ENCODE results near the gene AK5.

AK5 gene

DNA sequence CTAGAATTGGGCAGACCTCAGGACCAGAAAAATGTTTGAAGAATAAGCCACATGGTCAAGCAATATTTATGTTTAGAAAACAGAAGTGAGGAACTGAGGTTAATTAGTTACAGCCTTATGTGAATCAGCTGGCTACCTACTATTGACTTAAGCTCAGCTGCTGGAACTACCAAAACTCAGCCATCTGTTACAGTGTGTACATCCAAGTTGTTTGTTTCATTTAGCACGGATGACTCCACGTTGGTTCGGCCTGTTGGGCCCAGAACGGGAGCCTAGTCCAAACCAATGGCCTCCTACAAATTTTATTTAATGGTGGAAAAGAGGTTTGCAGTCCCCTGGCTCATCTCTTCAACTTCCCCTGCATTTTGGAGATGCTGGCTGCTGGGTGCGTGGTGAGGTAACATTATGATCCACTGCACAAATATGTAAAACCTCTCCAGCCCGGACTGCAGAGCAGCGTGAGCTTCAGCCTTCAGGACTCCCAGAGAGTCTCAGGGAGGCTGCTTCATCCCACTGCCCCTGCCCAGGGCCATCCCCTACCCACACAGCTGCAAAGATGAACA lies 257.2 kb downstream of the AK5 start:
- no peak overlapping the region for H3K4me3 ChIP-seq (ENCODE audit: low read depth, low read length)

DNA sequence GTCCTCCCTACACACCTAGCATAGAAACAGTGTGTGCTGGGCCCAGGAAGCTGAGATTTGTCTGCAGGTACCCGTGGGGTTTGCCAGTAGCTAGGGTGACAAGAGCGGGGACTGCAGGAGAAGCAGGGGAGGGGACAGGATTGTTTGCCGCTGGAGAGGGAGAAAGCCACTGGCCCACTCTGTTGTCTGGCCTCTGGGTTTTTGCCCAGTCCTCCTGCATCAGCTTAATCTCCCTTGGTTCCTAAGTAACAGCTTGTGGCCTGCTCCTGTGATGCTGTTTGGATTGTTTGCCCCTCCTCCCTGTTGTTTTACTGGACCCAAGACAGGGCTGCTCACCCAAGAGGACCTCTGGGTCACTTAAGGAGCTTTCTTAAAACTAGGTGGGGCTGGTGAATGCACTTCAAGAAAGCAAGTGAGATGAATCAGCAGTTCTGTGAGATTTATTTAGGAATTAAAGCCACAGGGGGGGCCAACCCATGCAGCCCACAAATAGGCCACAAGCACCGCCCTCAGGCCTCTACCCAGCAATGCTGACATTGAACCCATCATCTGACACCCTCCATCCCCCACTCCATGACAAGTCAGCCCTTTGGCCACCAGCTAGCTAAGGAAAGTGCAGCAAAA lies 257.8 kb downstream of the AK5 start:
- H3K4me3 ChIP-seq (ENCODE audit: low read depth, low read length) = no peak overlapping the region

DNA sequence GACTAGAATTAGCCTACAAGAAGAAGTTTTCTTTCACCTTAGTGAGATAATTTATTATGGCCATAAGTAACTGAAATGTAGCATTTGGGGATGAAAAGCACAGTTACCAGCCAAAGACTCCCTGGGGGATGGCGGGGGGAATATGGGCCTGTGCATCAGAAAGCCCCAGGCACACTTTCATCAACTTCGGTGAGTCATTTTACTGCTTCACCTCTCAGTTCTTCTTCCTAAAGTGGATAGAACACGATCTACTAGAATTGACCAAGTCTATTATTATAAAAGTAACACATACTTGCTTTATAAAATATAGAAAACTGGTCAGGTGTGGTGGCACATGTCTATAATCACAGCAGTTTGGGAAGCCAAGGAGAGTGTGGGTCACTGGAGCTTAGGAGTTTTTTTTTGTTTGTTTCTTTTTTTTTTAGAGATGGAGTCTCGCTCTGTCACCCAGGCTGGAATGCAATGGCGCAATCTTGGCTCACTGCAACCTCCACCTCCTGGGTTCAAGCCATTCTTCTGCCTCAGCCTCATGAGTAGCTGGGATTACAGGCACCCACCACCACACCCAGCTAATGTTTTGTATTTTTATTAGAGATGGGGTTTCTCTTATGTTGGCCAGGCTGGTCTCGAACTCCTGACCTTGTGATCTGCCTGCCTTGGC lies 258.8 kb downstream of the AK5 start:
- H3K4me3 ChIP-seq (ENCODE audit: low read depth, low read length) = no peak overlapping the region

DNA sequence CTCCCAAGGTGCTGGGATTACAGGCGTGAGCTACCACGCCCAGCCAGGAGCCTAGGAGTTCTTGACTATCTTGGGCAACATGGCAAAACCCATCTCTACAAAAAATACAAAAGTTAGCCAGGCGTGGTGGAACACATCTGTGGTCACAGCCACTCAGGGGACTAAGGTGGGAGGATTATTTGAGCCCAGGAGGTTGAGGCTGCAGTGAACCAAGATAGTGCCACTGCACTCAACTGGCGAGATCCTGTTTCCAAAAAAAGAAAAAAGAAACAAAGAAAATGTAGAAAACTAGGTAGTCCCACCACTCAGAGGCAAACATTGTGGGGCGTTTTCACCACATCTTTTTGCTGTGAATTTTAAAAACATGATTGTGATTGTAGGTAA lies 259.3 kb downstream of the AK5 start:
- no peak overlapping the region for H3K4me3 ChIP-seq (ENCODE audit: low read depth, low read length)

DNA sequence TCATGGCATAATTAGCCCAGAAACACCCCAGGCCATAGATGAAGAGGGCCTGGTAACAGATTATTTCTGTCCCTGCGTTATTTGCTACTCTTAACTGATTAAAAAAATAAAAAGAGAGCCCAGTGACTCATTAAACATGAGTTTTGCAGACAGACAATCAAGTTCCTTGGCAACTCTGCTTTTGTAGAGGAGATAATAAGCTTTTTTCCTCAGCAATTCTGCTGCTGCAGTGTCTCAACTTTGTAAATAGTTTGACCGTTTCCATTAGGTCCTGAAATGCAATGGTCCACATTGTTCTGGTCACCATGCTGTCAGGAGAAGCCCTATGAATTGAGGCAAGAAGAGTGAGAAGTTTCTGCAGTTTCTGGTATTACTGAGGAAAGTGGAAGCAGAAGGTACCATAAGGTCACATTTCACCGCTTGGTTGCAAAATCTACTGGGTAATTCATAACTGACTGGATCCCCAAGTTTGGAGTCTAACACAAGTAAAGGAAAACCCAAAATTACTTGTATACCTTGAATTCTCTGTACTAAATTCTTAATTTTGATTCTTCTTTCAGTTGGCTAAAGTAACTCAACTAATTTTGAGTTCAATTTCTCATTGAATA lies 261.1 kb downstream of the AK5 start:
- no peak overlapping the region for H3K4me3 ChIP-seq (ENCODE audit: low read depth, low read length)

DNA sequence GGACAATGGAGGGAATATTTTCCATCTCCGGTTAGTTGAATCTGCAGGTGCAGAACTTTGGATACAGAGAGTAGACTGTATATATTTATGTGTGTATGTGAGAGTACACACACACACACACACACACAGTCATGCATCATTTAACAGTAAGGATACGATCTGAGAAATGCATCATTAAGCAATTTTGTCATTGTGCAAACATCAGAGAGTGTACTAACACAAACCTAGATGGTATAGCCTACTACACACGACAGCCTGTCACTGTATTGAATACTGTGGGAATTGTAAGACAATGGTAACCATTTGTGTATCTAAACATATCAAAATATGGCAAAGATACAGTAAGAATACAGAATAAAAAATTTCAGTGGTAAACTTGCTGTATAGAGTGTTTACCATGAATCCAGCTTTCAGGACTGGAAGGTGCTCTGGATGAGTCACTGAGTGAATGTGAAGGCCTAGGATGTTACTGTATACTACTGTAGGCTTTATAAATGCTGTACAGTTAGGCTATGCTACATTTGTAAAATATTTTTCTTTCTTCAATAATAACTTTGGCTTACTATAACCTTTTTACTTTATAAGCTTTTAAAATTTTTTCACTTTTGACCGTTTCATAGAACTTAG lies 262.1 kb downstream of the AK5 start:
- no peak overlapping the region for H3K4me3 ChIP-seq (ENCODE audit: low read depth, low read length)

DNA sequence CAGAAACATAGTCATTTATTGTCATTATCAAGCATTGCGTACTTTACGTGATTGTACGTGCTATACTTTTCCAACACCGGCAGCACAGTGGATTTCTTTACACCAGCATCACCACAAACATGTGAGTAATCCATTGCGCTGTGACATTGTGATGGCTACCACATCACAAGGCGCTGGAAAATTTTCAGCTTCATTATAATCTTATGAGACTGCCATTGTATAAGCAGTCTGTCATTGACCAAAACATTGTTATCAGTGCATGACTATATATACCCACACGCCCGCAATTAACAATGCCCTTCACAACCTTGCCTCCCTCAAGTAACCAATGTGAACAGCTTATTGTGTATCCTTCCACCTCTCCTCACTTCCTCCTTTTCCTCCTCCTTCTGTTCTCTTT lies 263.0 kb downstream of the AK5 start:
- H3K4me3 ChIP-seq (ENCODE audit: low read depth, low read length) = no peak overlapping the region

DNA sequence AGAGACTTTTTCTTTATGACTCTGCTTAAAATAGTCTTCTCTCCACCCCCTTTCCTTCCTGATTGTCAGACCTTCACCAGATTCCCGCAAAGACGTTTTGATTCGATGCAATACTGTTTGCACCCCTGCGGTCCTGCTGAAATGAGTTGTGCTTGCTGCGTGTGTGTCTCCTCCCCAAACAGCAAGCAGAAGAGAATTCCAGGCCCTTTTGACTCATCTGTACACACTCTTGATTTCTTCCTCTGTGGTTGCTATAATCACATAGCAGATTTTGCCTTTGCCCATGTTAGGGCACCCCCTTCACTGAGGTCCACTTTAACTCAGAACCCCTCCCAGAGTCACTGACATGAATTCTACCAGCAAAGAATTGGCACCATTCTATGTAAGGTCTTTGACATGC lies 264.2 kb downstream of the AK5 start:
- H3K4me3 ChIP-seq (ENCODE audit: low read depth, low read length) = no peak overlapping the region

DNA sequence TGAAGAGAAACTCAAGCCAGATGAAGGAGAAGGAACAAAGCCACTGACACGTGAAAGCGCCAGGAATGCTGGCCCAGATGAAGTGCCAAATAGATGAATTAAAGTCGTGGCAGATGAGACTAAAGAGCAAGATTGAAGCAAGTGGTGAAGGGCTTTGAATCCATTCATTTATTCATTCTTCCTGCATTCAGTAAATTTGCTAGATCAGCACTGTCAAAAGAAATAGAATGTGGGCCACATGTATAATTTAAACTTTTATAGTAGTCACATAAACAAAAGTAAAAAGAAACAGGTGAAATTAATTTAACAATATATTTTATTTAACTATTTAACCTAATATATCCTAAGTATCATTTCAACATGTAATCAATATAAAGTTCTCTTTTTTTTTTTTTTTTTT lies 265.1 kb downstream of the AK5 start:
- no peak overlapping the region for H3K4me3 ChIP-seq (ENCODE audit: low read depth, low read length)

DNA sequence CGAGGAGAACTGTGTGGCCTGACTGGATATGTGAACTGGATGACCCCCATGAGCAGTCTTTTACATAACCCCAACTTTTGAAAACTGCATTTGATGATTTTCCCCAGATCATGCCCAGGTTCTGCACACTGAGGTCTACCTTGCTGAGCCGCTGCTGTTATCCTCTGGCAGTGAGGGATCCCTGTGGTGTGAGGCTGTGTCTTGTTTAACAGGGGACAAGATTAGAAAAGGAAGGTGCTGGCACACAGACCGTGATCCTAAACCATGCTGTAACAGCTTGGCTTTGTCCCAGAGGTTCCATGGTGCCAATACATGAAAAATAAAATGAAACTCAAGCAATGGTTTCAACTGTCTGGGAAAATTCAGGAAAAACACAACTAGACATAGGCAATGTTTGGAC lies 266.5 kb downstream of the AK5 start:
- no peak overlapping the region for H3K4me3 ChIP-seq (ENCODE audit: low read depth, low read length)

DNA sequence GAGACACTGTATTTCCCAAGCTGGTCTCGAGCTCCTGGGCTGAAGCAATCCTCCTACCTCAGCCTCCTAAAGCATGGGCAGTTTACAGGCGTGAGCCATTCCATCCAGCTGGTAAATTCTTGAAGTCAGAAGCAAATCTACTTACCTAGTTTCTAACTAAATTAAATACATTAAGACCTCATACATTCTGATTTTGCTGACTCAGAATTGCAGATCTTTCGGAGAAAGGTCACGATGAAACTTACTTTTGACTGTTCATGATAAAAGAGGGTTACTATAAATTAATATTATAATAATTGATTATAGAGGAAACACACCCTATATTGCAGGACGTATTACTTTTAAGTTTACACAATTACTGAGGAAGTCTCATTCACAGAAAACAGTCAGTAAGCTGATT lies 268.3 kb downstream of the AK5 start:
- H3K4me3 ChIP-seq (ENCODE audit: low read depth, low read length) = no peak overlapping the region

DNA sequence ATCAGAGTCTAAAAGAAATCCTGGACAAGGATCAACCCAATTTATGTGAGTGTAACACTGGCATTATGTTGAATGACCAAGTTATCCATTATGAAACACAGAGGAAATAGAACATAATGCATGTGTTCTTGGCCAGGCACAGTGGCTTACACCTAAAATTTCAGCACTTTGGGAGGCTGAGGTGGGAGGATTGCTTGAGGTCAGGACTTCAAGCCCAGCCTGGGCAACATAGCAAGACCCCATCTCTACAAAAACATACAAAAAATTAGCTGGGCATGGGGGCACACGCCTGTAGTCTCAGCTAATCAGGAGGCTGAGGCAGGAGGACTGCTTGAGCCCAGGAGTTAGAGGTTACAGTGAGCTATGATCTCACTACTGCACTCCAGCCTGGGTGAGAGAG lies 270.8 kb downstream of the AK5 start:
- no peak overlapping the region for H3K4me3 ChIP-seq (ENCODE audit: low read depth, low read length)

DNA sequence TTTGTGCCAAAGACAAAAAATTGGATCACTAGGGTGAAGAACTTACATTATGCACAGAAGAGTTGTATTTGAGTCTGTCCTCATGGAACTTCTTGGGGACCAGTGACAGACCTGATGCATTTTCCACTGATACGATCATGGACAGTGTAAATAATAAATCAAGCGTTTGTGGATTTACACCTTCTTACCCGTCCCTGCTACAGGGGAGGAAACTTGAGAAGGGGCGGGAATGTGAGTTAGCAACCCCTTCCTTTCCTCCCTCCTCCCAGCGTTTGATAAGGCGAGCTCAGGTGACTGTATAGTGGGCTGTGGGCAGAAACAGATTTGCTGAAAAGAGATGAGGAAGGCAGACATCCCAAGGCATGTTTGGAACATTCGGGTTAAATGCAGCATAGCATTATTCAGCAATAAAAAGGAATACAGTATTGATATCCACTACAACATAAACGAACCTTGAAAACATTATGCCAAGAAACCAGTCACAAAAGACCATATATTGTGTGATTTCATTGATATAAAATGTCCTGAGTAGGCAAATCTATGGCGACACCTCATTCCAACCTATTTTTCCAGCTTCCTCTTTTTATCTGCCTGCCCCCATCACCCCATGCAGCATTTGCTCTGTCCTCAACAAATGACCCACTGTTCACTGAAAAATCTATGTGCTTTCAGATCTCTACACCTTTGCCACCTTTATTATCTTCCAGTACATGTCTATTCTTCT lies 271.9 kb downstream of the AK5 start:
- no peak overlapping the region for H3K4me3 ChIP-seq (ENCODE audit: low read depth, low read length)

DNA sequence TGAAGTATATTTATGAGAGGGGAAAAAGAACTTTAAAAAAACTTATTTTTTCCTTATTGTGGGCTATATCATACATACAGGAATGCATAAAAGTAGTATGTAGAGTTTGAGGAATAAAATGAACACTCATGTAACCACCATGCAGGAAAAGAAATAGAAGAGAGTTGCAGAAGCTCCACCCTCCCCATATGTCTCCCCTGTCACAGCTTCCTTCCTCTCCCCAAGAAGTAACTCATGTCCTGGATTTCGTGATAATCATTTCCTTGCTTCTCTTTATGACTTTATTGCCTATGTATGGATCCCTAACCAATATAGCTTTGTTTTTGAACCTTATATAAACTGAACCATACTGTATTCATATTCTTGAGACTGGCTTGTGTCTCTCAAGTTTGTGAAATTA lies 274.2 kb downstream of the AK5 start:
- no peak overlapping the region for H3K4me3 ChIP-seq (ENCODE audit: low read depth, low read length)

DNA sequence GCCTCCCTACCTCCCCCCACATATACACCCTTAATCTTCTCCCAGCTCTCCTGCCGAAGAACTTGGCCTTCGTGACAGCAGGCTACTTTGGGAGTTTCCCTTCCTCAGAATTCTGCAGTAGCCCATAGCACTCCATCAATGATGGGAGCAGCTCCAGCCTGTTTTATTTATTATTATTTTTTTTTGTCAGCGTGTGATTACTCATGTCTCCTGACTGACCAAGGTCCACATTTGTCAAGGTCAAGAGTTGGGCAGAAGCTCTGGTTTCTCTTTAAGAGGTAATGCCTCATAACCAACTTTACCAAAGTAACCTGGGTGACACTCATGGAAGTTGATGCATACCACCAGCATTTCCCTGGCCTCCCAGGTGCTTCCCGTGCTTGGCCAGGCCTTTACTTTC lies 275.2 kb downstream of the AK5 start:
- no peak overlapping the region for H3K4me3 ChIP-seq (ENCODE audit: low read depth, low read length)

DNA sequence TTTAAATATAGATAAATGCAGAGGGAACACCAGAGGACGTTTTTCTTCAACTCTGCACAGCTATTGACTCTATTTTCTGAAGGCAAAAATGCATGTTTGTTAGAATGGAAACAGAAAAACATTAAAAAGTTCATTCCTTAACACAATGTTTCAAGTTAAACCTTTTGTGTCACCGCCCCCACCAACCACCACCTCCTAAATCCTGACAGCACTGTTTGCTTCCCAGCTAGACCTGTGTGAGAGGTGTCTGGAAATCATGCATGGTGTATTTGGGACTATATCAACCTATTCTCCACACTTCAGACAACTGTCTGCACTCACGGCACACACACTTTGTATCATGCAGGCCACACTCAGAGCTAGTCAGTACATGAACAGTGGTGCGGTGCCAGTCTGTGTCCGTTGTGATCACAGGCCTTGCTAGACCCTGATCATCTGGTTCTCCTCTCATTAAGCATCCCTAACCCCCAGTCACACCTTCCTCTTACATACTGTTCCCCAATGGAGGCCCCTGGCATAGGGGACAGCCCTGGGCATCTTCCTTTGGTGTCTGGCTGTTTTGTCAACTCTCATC lies 276.9 kb downstream of the AK5 start:
- no peak overlapping the region for H3K4me3 ChIP-seq (ENCODE audit: low read depth, low read length)

DNA sequence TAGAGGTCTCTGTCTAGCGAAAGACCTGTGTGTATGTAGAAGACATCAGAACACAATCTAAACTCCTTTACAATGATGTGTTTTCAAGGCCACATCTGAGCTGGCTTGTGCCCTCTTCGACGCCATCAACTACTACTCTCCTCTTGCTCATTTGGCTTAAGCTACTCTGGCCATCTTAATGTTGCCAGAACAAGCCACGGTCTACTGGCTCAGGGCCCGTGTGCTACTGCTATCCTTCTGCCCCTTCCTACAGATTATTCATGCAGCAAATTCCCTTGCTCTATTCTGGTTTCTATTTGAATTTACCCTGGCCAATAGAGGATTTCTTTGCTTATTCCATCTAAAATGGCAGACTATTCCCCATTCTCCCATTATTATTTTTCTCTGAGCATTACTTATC lies 278.9 kb downstream of the AK5 start:
- no peak overlapping the region for H3K4me3 ChIP-seq (ENCODE audit: low read depth, low read length)

DNA sequence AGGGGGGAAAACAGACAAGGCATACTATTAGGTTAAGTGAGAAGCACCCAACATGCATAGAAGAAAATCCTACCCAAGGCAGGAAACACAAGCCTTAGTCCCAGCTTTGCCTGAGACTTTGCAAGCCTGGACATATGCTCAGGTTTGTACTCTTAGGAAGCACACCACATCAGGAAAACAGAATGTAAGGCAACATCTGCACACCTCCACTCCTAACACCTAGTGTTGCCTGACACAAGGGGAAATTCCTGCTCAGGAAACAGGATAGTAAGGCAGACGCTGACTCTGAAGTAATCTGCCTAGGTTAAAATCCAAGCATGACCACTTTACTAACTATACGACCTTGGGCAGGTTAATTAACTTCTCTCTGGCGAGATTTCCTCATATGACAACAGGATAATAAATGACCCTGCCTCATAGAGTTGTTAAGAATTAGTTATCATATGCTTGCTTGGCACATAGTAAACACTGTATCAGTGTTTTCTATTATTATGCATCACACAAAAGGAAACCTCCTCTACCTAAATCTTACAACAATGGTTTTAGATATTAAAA lies 280.9 kb downstream of the AK5 start:
- no peak overlapping the region for H3K4me3 ChIP-seq (ENCODE audit: low read depth, low read length)

DNA sequence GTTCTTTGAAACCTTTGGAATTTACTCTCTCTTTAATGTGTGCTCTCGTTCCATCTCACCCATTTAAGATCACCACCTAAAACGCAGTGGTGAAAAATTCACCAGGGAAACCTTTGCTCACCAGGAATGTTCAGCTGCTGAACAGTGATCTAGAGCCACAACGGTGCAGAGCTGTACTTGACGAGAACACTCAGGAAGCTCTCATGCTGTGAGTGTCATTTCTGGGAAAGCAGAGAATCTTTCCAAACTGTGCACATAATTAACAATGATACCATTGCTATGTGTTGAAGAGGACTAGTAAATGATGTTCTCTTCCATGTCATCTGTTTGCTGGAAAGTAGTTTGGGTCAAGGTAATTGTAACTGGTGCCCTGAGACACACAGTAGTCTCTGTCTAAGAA lies 283.5 kb downstream of the AK5 start:
- H3K4me3 ChIP-seq (ENCODE audit: low read depth, low read length) = no peak overlapping the region

DNA sequence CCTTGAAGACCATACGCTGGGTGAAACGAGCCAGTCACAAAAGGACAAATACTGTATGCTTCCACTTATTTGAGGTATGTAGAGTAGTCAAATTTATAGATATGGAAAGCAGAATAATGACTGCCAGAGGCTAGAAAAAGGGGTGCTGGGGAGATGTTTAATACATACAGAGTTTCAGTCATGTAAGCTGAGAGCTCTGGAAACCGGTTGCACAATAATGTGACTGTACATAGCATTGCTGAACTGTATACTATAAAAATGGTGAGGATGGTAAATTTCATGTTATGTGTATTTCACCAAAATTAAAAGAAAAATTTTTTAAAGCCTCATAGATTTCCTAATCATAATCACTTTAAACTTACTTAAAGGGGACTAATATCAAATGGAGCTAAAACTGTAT lies 289.8 kb downstream of the AK5 start:
- H3K4me3 ChIP-seq (ENCODE audit: low read depth, low read length) = no peak overlapping the region

DNA sequence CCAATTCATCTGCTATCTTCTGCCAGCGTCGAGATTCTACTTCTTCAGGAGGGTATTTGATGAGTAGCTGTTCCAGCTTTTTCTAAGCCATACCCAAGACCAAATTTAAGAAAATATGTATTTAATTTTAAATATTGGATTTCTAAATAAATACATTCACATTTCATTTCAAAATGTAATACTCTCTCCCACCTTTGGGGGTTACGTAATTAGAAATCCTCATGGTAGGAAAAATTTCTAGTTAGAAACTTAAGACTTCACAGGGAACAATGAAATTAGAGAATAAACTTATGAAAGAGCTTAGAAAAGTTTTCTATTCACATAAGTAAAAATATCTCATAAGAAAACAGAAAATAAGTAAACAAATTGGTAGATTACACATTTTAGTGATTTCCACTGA lies 297.7 kb downstream of the AK5 start:
- no peak overlapping the region for H3K4me3 ChIP-seq (ENCODE audit: low read depth, low read length)

All from iPS-11a (cell line).